ENCODE results near the gene ZP3.
"Not testable (repeated sequence)": the region's sequence is repeated elsewhere in the genome, so short reads cannot be mapped to it uniquely, and the experiment has no call there.

Gene ZP3

DNA sequence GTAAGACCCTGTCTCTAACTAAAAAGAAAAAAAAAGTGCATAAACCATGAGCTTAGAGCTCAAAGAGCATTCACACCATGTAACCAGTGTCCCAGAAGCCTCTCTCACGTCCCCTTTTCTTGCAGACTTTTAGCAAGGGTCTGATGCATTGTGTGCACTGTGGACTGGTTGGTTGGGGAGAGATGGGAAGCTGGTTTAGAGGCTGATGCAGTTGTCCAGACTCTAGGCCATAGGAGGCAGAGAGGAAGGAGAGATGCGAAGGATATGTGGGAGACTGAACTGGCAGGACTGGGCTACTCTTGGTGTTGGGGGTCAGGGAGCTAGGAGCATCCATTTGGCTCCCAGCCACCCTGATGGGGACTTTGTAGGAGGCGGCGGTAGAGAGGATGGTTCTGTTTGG lies 17.0 kb upstream of the ZP3 start:
- no peak for DNase-seq

DNA sequence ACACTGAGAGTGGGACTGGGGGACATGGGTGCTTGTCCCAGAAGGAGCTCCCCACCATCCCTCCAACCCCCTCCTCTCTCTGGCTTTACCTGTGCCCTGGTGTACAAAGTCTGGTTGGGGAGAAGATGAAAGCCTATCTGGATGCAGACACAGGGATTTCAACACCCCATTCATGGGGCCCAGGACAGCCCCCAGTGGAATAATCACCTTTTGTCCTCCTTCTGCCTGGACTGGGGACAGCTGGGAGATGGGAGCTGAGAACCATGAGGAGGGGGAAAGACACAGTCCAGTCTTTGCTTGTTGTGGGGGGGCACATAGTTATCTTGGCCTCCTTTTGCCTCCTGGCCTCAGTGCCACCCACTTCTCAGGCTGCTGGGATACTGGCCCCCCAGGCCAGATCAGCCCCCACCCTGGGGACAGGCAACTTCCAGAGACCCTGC lies 16.6 kb upstream of the ZP3 start:
- DNase-seq = no peak

DNA sequence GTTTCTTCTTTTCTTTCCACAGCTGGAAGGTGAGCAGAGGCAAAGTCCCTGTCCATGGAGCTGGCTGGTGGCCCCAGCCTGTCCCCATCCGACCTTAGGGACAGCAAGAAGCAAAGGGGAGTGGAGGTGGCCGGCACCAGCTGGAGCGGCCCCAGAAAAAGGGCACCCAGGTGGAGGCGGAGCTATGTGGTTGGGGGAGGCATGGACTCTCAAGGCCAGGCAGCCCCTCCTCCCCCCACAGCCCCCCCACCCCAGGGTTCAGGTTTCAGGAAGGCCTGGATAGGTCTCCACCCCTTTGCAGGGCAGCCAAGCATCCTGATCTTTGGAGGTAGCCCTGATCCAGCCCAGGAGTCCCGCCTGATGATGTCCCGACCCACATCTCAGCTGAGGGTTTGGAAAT lies 15.2 kb upstream of the ZP3 start, which contains the start of gene SSC4D:
Gene SSC4D, minus strand, starts transcription at position 161 of the 400 bp plus-strand sequence. CDS start 5,258 bp downstream, outside the sequence.
- no peak for DNase-seq

DNA sequence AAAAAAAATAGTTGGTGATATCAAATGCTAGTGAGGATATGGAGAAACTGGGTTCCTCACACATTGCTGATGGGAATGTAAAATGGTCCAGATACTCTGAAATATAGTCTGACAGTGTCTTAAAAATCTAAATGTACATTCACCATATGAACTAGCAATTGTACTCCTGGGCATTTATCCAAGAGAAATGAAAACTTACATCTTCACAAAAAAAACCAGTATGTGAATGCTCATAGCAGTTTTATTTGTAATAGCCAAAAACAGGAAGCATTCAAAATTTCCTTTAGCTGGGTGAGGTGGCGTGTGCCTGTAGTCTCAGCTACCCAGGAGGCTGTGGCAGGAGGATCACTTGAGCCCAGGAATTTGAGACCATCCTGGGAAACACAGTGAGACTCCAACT lies 13.1 kb upstream of the ZP3 start:
- DNase-seq = no peak

DNA sequence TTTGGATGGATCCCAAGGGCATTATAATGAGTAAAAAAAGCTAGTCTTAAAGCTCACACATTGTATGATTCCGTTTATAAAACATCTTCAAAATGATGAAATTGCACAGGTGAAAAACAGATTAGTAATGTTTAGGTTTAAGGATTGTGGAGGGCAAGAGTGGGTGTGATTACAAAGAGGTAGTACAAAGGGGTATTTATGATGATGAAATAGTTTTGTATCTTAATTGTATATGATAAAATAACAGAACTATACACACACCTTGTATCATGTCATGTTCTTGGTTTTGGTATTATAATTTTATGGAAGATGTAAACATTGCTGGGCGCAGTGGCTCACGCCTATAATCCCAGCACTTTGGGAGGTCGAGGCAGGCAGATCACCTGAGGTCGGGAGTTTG lies 12.5 kb upstream of the ZP3 start:
- no peak for DNase-seq

DNA sequence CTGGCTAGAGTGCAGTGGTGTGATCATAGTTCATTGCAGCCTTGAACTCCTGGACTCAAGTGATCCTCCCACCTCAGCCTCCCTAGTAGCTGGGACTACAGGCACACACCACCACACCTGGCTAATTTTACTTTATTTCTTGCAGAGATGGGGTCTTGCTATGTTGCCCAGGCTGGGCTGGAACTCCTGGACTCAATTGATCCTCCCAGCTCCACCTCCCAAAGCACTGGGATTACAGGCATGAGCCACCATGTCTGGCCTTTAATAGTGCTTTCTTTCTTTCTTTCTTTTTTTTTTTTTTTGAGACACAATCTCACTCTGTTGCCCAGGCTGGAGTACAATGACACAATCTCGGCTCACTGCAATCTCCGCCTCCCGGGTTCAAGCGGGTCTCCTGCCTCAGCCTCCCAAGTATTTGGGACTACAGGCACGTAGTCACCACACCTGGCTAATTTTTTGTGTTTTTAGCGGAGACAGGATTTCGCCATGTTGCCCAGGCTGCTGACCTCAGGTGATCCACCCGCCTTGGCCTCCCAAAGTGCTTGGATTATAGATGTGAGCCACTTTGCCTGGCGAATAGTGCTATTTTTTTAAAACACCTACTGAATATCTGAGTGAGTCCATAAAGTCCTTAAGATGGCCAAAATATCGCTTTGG lies 7.0 kb upstream of the ZP3 start:
- not testable (repeated sequence) for DNase-seq

DNA sequence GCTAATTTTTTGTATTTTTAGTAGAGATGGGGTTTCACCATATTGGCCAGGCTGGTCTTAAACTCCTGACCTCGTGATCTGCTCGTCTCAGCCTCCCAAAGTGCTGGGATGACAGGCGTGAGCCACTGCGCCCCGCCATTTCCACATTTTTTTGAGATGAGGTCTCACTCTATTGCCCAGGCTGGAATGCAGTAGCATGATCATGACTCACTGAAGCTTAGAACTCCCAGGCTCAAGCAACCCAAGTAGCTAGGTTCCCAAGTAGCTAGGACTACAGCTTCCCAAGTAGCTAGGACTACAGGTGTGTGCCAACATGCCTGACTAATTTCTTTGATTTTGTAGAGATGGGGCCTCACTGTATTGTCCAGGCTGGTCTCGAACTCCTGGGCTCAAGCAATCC lies 3.7 kb upstream of the ZP3 start:
- DNase-seq = not testable (repeated sequence)

DNA sequence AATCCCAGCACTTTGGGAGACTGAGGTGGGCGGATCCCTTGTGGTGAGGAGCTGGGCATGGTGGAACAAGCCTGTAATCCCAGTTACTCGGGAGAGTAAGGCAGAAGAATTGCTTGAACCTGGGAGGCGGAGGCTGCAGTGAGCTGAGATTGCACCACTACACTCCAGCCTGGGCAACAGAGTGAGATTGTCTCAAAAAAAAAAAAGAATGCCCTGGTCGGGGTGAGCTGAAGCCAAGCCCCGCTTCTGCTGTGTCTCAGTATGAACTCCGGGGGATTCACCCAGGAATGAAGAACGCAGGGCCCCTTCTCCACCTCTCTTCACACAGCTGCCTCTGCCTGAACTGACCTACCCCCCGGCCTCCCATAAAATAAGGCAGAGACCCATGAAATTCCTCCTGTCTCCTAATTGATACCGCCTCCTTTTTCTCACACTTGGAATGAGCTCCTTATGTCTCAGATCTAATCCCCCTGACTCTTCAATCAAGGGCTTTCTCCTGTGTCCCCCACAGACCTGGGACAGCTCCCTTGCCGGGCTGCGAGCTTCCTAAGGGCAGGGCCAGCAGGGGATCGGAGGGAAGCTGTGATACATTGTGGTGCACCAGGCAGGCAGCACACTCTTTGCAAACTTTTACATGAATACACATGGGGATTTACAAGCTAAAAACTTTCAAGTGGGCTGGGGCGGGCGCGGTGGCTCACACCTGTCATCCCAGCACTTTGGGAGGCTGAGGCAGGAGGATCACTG lies 911 bp upstream of the ZP3 start:
- no peak for DNase-seq

DNA sequence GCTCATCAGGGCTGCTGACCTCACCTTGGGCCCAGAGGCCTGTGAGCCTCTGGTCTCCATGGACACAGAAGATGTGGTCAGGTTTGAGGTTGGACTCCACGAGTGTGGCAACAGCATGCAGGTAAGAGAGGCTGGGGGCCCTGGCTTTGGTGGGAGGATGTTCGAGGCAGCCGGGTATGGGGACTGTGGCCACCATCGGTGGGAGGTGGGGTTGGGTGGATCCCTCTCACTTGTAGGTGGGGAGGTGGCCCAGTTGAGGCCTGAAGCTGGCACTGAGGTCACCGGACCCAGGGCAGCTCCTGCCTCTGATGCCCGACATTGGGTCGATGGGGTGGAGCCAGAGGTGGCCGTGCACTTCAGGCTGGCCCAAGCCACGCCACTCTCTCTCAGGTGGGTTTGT lies 406 bp downstream of the ZP3 start:
- DNase-seq = no peak

DNA sequence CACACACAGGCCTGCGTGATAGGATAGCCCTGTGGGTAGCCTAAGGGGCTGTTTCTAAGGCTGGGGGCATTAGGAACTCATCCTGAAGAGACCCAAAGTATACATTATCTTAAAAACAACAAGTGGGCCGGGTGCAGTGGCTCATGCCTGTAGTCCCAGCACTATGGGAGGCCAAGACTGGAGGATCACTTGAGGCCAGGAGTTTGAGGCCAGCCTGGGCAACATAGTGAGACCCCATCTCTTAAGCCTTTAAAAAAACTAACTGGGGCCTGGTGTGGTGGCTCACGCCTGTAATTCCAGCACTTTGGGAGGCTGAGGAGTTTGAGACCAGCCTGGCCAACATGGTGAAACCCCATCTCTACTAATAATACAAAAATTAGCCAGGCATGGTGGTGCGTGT lies 808 bp downstream of the ZP3 start:
- DNase-seq = not testable (repeated sequence)

DNA sequence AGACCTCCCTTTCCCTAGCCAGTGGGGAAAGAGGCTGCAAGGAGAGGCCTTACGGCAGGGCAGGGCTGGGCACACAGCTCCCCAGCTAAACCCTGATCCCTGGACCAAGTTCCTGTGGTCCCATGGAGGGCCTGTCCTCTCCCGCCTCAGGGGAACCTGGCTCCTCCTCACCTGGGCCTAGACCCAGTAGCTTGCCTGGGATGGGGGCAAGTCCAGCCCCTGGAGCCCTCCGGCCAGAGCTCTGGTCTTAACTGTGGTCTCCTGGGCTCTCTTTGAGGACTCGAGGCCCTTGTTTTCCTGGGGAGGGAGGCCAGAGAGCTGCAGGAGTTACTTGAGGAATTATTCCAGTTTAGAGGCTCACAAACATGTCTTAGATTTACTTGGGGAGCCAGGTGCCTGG lies 1.5 kb downstream of the ZP3 start:
- no peak for DNase-seq

DNA sequence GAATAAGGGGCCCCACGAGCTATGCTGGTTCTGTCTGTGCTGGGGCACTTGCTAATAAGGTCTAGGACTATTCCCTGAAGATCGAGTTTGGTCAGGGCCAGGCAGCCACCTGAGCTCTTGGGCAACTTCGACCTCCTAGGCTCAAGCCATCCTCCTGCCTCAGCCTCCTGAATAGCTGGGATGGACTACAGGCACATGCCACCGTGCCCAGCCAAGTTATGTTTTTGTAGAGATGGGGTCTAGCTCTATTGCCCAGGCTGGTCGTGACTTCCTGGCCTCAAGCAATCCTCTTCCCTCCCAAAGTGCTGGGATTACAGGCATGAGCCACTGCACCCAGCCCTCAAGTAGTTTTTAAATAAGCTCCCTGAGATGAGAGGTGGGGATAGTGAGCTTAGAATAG lies 2.9 kb downstream of the ZP3 start:
- DNase-seq = no peak

DNA sequence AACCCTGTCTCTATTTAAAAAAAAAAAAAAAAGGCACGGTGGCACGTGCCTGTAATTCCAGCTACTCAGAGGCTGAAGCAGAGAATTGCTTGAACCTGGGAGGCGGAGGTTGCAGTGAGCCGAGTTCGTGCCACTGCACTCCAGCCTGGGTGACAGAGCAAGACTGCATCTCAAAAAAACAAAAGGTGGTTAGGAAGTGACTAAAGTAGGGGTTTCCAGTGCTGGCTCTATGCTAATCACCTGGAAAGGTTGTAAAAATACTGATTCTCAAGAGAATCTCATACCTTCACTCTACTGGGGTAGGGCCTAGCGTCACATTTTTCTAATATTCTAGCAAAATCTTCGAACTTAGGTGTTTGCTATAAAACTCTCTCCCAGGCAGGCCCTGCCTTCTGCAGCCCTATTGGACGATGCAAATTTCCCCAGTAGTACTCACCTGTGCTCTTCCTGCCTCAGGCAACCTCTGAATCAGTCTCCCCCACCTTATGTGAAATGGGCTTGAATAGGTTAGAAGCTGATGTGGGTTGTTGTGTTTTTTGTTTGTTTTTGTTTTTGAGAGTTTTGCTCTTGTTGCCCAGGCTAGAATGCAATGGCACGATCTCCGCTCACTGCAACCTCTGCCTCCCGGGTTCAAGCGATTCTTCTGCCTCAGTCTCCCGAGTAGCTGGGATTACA lies 3.5 kb downstream of the ZP3 start:
- DNase-seq = no peak

DNA sequence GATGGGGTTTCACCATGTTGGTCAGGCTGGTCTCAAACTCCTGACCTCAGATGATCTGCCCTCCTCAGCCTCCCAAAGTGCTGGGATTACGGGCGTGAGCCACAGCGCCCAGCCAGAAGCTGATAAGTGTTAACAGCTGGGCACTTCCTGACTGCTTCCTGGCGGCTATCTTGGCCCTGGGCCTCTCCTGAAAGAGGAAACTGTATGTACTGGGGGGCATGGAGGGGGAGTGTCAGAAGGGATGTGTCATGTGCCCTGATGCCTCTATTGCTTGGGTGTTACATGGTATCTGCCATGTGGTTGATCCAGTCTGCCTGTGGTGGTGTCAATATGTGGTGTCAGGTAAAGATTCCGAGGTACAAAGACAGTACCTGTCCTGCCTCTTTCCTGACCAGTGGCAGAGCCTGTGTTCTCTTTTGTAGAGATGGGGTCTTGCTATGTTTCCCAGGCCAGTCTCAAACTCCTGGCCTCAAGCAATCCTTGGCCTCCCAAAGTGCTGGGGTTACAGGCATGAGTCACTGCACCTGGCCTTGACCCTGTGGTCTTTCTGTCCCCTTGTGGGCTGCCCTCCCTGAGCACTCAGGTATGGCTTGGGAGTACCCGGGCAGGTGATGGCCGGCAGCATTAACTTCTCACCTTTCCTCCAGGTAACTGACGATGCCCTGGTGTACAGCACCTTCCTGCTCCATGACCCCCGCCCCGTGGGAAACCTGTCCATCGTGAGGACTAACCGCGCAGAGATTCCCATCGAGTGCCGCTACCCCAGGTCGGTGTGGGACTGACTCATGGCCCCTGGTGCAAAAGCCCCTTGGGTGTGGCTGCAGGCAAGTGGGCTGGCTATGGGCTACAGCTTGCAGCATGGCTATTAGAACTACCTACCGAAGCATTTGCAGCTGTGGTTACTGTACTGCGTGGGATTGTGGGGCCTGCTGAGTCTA lies 4.4 kb downstream of the ZP3 start:
- DNase-seq = no peak

DNA sequence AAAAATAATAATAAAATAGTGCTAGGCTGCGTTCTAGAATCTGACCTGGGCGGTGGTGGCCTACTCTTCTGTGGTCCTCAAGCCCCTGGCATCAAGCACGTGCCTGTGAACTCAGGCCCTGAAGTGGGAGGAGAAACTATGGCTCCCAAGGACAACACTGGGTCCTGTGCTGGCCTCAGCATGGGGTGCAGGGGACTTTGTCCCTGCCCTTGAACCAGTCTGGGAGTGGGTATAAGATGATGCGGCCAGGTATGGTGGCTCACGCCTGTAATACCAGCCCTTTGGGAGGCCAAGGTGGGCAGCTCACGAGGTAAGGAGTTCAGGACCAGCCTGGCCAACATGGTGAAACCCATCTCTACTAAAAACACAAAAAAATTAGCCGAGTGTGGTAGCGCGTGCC lies 5.5 kb downstream of the ZP3 start:
- DNase-seq = no peak

DNA sequence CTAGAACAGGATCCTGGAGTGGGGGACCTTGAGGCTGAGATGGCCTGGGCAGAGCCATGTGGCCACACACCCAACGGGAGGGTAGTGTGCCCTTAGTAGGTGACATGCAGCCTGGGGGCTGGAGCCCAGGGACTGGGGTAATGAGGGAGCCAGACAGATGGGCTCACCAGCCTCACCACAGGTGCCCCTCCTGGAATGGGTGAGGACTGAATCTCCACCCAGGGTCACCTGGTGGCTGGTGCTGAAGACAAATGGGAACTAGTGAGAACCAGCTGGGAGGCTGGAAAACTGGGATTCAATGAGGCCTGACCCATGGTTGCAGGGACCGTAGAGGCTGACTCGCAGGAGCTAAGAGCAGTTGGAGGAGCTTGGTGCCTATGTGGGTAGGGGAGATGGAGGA lies 6.1 kb downstream of the ZP3 start:
- no peak for DNase-seq

DNA sequence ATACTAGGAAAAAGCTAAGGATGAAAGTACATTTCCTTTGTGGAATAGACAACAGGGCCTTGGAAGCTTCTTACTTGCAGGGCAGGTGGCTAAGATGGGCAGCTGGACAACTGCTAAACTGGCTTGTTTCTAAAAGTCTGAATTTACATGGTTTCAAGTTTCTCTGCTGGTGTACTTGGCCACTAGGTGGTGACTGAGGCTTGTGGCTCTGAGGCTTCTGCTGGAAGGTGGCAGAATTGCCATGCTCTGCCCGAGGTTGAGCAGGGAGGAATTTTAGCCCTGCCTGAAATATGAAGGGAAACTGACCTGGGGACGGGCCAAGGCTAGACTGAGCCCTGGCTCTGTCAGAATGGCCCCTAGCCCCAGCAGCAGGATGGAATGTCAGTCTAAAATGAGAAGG lies 13.1 kb downstream of the ZP3 start:
- DNase-seq = peak; percentile 76

DNA sequence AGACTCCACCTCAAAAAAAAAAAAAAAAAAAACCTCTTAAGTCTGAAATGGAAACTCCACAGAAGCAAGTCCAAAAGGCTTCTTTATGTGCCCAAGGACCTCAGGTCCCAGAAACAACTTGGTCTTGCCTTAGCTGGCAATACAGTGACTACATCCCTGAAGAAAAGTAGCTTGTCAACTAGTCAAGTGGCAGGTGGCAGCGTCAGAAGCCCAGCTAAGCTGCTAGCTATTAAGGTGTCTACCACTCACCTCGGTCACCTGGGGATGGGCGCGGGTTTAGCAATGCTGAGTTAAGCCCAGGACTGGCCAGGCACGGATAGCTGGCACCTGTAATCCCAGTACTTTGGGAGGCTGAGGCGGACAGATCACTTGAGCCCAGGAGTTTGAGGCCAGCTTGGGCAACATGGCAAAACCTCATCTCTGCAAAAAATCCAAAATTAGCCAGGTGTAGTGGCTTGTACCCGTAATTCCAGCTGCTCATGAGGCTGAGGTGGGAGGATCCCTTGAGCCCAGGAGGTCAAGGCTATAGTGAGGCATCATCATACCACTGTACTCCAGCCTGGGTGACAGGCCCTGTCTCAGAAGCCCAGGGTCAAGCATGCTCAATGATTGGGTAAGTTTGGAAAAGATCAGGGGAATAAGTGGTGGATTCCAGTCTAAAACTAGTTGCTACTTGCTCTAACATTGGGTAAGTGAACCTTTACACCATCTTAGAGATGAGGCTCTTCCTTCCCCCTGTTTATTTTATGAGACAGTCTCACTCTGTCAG lies 14.6 kb downstream of the ZP3 start:
- DNase-seq = not testable (repeated sequence)

DNA sequence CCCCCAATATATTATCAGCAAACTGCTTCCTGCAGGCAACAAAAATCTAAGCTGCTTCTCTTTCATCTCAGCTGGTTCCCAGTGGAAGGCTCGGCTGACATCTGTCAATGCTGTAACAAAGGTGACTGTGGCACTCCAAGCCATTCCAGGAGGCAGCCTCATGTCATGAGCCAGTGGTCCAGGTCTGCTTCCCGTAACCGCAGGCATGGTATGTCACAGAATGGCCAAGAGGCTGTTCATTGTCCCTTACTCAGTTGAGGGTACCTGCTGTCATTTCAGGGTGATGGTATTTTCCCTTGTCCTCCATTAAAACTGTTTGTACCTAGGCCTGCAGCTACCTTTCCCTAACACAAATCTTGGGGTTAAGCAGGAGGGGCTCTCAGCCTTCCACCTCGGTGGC lies 15.7 kb downstream of the ZP3 start:
- DNase-seq = not testable (repeated sequence)

DNA sequence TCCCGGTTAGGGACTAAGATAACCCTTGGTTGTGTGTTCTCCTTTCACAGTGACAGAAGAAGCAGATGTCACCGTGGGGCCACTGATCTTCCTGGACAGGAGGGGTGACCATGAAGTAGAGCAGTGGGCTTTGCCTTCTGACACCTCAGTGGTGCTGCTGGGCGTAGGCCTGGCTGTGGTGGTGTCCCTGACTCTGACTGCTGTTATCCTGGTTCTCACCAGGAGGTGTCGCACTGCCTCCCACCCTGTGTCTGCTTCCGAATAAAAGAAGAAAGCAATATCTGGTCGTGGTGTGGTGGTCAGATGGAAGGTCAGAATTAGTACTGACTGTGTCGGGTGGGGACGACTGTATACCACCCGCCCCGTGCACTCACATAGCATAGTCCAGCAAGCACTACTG lies 17.0 kb downstream of the ZP3 start:
- DNase-seq = not testable (repeated sequence)

DNA sequence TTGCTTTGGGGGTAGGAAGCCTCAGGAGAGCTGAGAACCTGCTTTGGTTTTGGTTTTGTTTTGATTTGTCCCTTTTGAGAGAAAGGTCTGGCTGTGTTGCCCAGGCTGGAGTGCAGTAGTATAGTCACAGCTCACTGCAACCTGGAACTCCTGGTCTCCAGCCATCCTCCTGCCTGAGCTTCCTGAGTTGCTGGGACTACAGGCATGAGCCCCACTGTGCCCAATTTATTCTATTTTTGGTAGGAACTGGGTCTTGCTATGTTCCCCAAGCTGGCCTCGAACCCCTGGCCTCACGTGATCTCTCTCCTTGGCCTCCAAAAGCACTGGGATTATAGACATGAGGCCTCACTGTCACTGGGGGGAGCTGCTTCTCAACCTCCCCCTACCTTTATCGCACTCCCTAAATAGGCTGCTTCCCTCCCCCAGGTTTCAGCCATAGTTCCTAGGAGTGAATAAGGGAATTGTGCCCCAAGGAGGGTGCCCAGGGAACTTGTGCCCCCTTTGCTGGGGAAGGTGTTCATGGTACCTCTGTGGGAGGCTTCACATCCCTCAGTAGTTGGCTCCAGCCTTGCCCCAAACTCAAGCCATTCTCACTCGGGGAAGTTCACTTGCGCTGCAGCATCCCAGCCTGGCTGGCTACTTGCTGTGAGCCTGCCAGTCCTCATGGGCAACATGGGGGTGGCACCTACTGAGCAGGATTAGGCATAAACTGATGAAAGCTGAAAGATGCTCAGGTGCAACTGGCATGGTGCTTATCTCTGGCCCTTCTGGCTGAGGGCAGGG lies 18.1 kb downstream of the ZP3 start:
- DNase-seq = not testable (repeated sequence)

Data from KG1 (cell line).